Muscle layer of colon (tissue), 2 donors: ENCODE measurements around the gene AIP.
"Not testable (repeated sequence)": the region's sequence is repeated elsewhere in the genome, so short reads cannot be mapped to it uniquely, and the experiment has no call there.

Source experiments
- H3K27ac ChIP-seq: one replicate; pipeline ENCODE4 v1.7.0; 2013; ENCODE audit warnings: low read depth, mild to moderate bottlenecking, low read length, moderate library complexity
- H3K27me3 ChIP-seq, 2 donors: one replicate each; pipeline ENCODE4 v1.7.0; 2013; ENCODE audit warnings: low read length in 2 of 2, mild to moderate bottlenecking in 2 of 2; ENCODE audit not compliant: insufficient read depth in 2 of 2, control insufficient read depth in 1 of 2
- H3K36me3 ChIP-seq: one replicate; pipeline ENCODE4 v1.7.0; 2013; ENCODE audit warnings: mild to moderate bottlenecking, low read length; ENCODE audit not compliant: insufficient read depth
- H3K4me1 ChIP-seq: one replicate; pipeline ENCODE4 v1.7.0; 2013; ENCODE audit warnings: mild to moderate bottlenecking, low read length; ENCODE audit not compliant: insufficient read depth
- H3K4me3 ChIP-seq, 2 donors: one replicate each; pipeline ENCODE4 v1.7.0; 2013; ENCODE audit warnings: low read length in 2 of 2, low read depth in 1 of 2, mild to moderate bottlenecking in 1 of 2, moderate library complexity in 1 of 2
- H3K9ac ChIP-seq: one replicate; pipeline ENCODE4 v1.7.0; 2013; ENCODE audit warnings: low read length
- H3K9me3 ChIP-seq: one replicate; pipeline ENCODE4 v1.7.0; 2013; ENCODE audit warnings: mild to moderate bottlenecking, low read length
- donor health status: abdominal sarcoma.
- donor health status: Adenocarcinoma of cecum.

AIP gene

GRCh38 chr11:67507864-67508485 is 25.1 kb downstream of the AIP start, which contains the start of gene CDK2AP2:
Gene CDK2AP2, minus strand, starts transcription at chr11:67508162. Its CDS starts 80 bp downstream, at chr11:67508082.
- H3K9ac ChIP-seq, result peak within 1 kb of the TSS; percentile 89
- peak within 1 kb of the TSS; percentile 79 for H3K27ac ChIP-seq
- no peaks in the 10 kb centered on the region for H3K36me3 ChIP-seq
- peaks cover 10 to 22% of the 10 kb centered on the region in 2 donors for H3K27me3 ChIP-seq
- H3K4me3 ChIP-seq, result peak within 1 kb of the TSS; percentile 72 to 97
- no peaks in the 10 kb centered on the region for H3K9me3 ChIP-seq
- peaks cover 33% of the 10 kb centered on the region for H3K4me1 ChIP-seq

- Histone ChIP-seq H3K9me3 (no peaks in the 10 kb centered on the region), H3K4me3 (peak overlapping the region; percentile 72 to 97), H3K27me3 (peaks cover 3 to 16% of the 10 kb centered on the region in 2 donors), H3K9ac (peak overlapping the region; percentile 89), H3K4me1 (peaks cover 31% of the 10 kb centered on the region), H3K36me3 (no peaks in the 10 kb centered on the region), H3K27ac (peak overlapping the region; percentile 79)
These were observed 25.8 kb downstream of the AIP start for GRCh38 chr11:67508486-67509121.

GRCh38 chr11:67510023-67510345 is 27.2 kb downstream of the AIP start:
- Histone ChIP-seq H3K9ac (no peak overlapping the region), H3K36me3 (no peaks in the 10 kb centered on the region), H3K9me3 (no peaks in the 10 kb centered on the region), H3K4me1 (peaks cover 27% of the 10 kb centered on the region), H3K4me3 (no peak overlapping the region), H3K27me3 (peaks cover 0 to 5% of the 10 kb centered on the region in 2 donors), H3K27ac (no peak overlapping the region)

GRCh38 chr11:67511558-67511957 is 28.7 kb downstream of the AIP start:
- not testable (repeated sequence) for H3K27ac ChIP-seq, H3K27me3 ChIP-seq

GRCh38 chr11:67514116-67514515 is 31.3 kb downstream of the AIP start:
- Histone ChIP-seq H3K27ac (no peak overlapping the region), H3K9me3 (no peaks in the 10 kb centered on the region), H3K4me3 (no peak overlapping the region), H3K4me1 (peaks cover under 1% of the 10 kb centered on the region), H3K9ac (no peak overlapping the region), H3K27me3 (no peaks in the 10 kb centered on the region), H3K36me3 (no peaks in the 10 kb centered on the region)

More at GRCh38 chr11:67511558-67511957, 28.7 kb downstream of the AIP start:
- not testable (repeated sequence) for H3K36me3 ChIP-seq, H3K4me3 ChIP-seq, H3K9me3 ChIP-seq, H3K9ac ChIP-seq
- H3K4me1 ChIP-seq, result peaks cover 14% of the 10 kb centered on the region

- H3K36me3 ChIP-seq, result no peaks in the 10 kb centered on the region
- no peaks in the 10 kb centered on the region for H3K4me1 ChIP-seq
- H3K9ac ChIP-seq, result no peak overlapping the region
- no peak overlapping the region for H3K4me3 ChIP-seq
- no peak overlapping the region for H3K27ac ChIP-seq
- H3K9me3 ChIP-seq, result no peaks in the 10 kb centered on the region
- H3K27me3 ChIP-seq, result no peaks in the 10 kb centered on the region
These were observed 34.0 kb downstream of the AIP start for GRCh38 chr11:67516806-67517205.

GRCh38 chr11:67517784-67518552 is 35.1 kb downstream of the AIP start:
- Histone ChIP-seq H3K9ac (no peak overlapping the region), H3K36me3 (no peaks in the 10 kb centered on the region), H3K9me3 (no peaks in the 10 kb centered on the region), H3K27ac (no peak overlapping the region), H3K4me3 (no peak overlapping the region), H3K27me3 (no peaks in the 10 kb centered on the region), H3K4me1 (no peaks in the 10 kb centered on the region)

- no peak overlapping the region for H3K27ac ChIP-seq
- peaks cover 0 to 3% of the 10 kb centered on the region in 2 donors for H3K27me3 ChIP-seq
- no peak overlapping the region for H3K9ac ChIP-seq
- no peaks in the 10 kb centered on the region for H3K9me3 ChIP-seq
- H3K4me3 ChIP-seq, result no peak overlapping the region
- no peaks in the 10 kb centered on the region for H3K4me1 ChIP-seq
- H3K36me3 ChIP-seq, result no peaks in the 10 kb centered on the region
These were observed 36.9 kb downstream of the AIP start for GRCh38 chr11:67519726-67520125.

GRCh38 chr11:67520856-67521824 is 38.3 kb downstream of the AIP start:
- no peak overlapping the region for H3K4me3 ChIP-seq
- no peaks in the 10 kb centered on the region for H3K9me3 ChIP-seq
- H3K27ac ChIP-seq, result no peak overlapping the region
- no peaks in the 10 kb centered on the region for H3K36me3 ChIP-seq
- H3K4me1 ChIP-seq, result no peaks in the 10 kb centered on the region
- peaks cover 0 to 7% of the 10 kb centered on the region in 2 donors for H3K27me3 ChIP-seq
- H3K9ac ChIP-seq, result no peak overlapping the region

GRCh38 chr11:67521924-67522323 is 39.1 kb downstream of the AIP start:
- no peaks in the 10 kb centered on the region for H3K9me3 ChIP-seq
- no peak overlapping the region for H3K9ac ChIP-seq

GRCh38 chr11:67522338-67522737 is 39.5 kb downstream of the AIP start:
- no peak overlapping the region for H3K9ac ChIP-seq
- H3K27ac ChIP-seq, result no peak overlapping the region
- H3K36me3 ChIP-seq, result no peaks in the 10 kb centered on the region
- no peak overlapping the region for H3K4me3 ChIP-seq
- no peaks in the 10 kb centered on the region for H3K4me1 ChIP-seq
- no peaks in the 10 kb centered on the region for H3K9me3 ChIP-seq
- peaks cover 0 to 7% of the 10 kb centered on the region in 2 donors for H3K27me3 ChIP-seq

More at GRCh38 chr11:67521924-67522323, 39.1 kb downstream of the AIP start:
- no peak overlapping the region for H3K27ac ChIP-seq
- H3K4me1 ChIP-seq, result no peaks in the 10 kb centered on the region
- H3K4me3 ChIP-seq, result no peak overlapping the region
- no peaks in the 10 kb centered on the region for H3K36me3 ChIP-seq
- H3K27me3 ChIP-seq, result peaks cover 0 to 7% of the 10 kb centered on the region in 2 donors
